GM23338 (cell line): ENCODE results near the gene ADGRB3. TPM values are rescaled to one million over a fixed set of nuclear protein-coding genes. Genes with fewer than 3 reads are reported as not detected.
"Not testable (repeated sequence)": the region's sequence is repeated elsewhere in the genome, so short reads cannot be mapped to it uniquely, and the experiment has no call there.

Experiments
- ATAC-seq: fragments of 200-7000 bp; cut with Tn5 transposase; 3 replicates; pipeline ENCODE4 v1.9.1; 2020
- DNase-seq: peaks from one replicate; pipeline ENCODE4 v3.0.0-alpha.2; 2015; ENCODE audit warnings: low spot score
- H2AFZ ChIP-seq: fragments of 200-600 bp; sonication (generic); 2 replicates; pipeline ENCODE4 v1.8.0; 2016; ENCODE audit warnings: antibody characterized with exemption, mild to moderate bottlenecking, moderate library complexity
- H3F3A ChIP-seq: fragments of 200-600 bp; sonication (generic); replicated peaks from 2 replicates; pipeline ENCODE4 v1.8.0; 2017; ENCODE audit warnings: antibody characterized with exemption, mixed run types, low read depth
- H3K27ac ChIP-seq: fragments of 200-600 bp; sonication (generic); 2 replicates; pipeline ENCODE4 v1.6.1; 2016; ENCODE audit warnings: low read depth
- H3K27me3 ChIP-seq: fragments of 200-600 bp; sonication (generic); 2 replicates; pipeline ENCODE4 v1.8.0; 2016; ENCODE audit warnings: mild to moderate bottlenecking, mixed run types, moderate library complexity; ENCODE audit not compliant: insufficient read depth
- H3K36me3 ChIP-seq: fragments of 200-600 bp; sonication (generic); 2 replicates; pipeline ENCODE4 v1.8.0; 2016; ENCODE audit warnings: mild to moderate bottlenecking; ENCODE audit not compliant: insufficient read depth
- H3K4me1 ChIP-seq: fragments of 200-600 bp; sonication (generic); 2 replicates; pipeline ENCODE4 v1.8.0; 2016; ENCODE audit warnings: mild to moderate bottlenecking, moderate library complexity; ENCODE audit not compliant: insufficient read depth
- H3K4me2 ChIP-seq: fragments of 200-600 bp; sonication (generic); 2 replicates; pipeline ENCODE4 v1.7.1; 2017; ENCODE audit warnings: mixed run types
- H3K4me3 ChIP-seq: fragments of 200-600 bp; sonication (generic); 2 replicates; pipeline ENCODE4 v1.6.1; 2016; ENCODE audit warnings: mixed run types
- H3K79me2 ChIP-seq: fragments of 200-600 bp; sonication (generic); replicated peaks from 2 replicates; pipeline ENCODE4 v1.8.0; 2017; ENCODE audit warnings: mild to moderate bottlenecking; ENCODE audit not compliant: insufficient read depth
- H3K9me2 ChIP-seq: fragments of 200-600 bp; sonication (generic); 2 replicates; pipeline ENCODE4 v1.8.0; 2017; ENCODE audit not compliant: insufficient read depth
- H4K20me1 ChIP-seq: fragments of 200-600 bp; sonication (generic); replicated peaks from 2 replicates; pipeline ENCODE4 v1.8.0; 2017; ENCODE audit warnings: mild to moderate bottlenecking; ENCODE audit not compliant: insufficient read depth
- H3K27ac Mint-ChIP-seq: 2 replicates; pipeline ENCODE4 v1.8.0; 2020; ENCODE audit warnings: inconsistent platforms, mild to moderate bottlenecking, moderate library complexity, mixed read lengths
- H3K27me3 Mint-ChIP-seq: 3 replicates; pipeline ENCODE4 v1.8.0; 2022; ENCODE audit warnings: low read depth, mild to moderate bottlenecking, moderate library complexity, mixed read lengths, inconsistent platforms; ENCODE audit not compliant: insufficient read depth, poor library complexity
- H3K36me3 Mint-ChIP-seq: 3 replicates; pipeline ENCODE4 v1.8.0; 2021; ENCODE audit warnings: low read depth, mild to moderate bottlenecking, inconsistent platforms, moderate library complexity, mixed read lengths
- H3K4me1 Mint-ChIP-seq: 3 replicates; pipeline ENCODE4 v1.8.0; 2020; ENCODE audit warnings: mild to moderate bottlenecking, inconsistent platforms, mixed read lengths
- H3K4me3 Mint-ChIP-seq: 3 replicates; pipeline ENCODE4 v1.8.0; 2021; ENCODE audit warnings: moderate library complexity, mild to moderate bottlenecking, inconsistent platforms, mixed read lengths
- H3K9me3 Mint-ChIP-seq: 3 replicates; pipeline ENCODE4 v1.8.0; 2020; ENCODE audit warnings: moderate library complexity, mild to moderate bottlenecking, inconsistent platforms, mixed read lengths
- CREB1 ChIP-seq: fragments of 250-450 bp; sonication (Bioruptor Pico); IDR thresholded peaks from 2 replicates; pipeline ENCODE4 v1.5.0; 2020; ENCODE audit warnings: low read depth, mild to moderate bottlenecking, moderate library complexity
- EZH2 ChIP-seq: fragments of 200-600 bp; sonication (generic); IDR thresholded peaks from one replicate; pipeline ENCODE4 v1.8.0; 2017; ENCODE audit warnings: antibody characterized with exemption, mild to moderate bottlenecking, low read depth; ENCODE audit not compliant: unreplicated experiment
- EZH2phosphoT487 ChIP-seq: fragments of 200-600 bp; sonication (generic); IDR thresholded peaks from one replicate; pipeline ENCODE4 v1.8.1; 2018; ENCODE audit warnings: antibody characterized with exemption; ENCODE audit not compliant: unreplicated experiment
- NANOG ChIP-seq: IDR thresholded peaks from 2 replicates; pipeline ENCODE4 v1.6.1; 2016; ENCODE audit warnings: antibody characterized with exemption, borderline replicate concordance
- STAT1 ChIP-seq: IDR thresholded peaks from one replicate; pipeline ENCODE4 v1.6.1; 2016; ENCODE audit warnings: antibody characterized with exemption; ENCODE audit not compliant: unreplicated experiment
- ZNF114 ChIP-seq: fragments of 250-450 bp; sonication (Bioruptor Pico); IDR thresholded peaks from 2 replicates; pipeline ENCODE4 v1.5.0; 2020; ENCODE audit warnings: mild to moderate bottlenecking, moderate library complexity
- ZNF331 ChIP-seq: fragments of 250-450 bp; sonication (Bioruptor Pico); IDR thresholded peaks from 2 replicates; pipeline ENCODE4 v1.5.0; 2020; ENCODE audit warnings: low read depth, mild to moderate bottlenecking, moderate library complexity
- polyA plus RNA-seq: library from polyadenylated mRNA; unstranded; fragments of >200 nt; fragmentation: Nextera tagmentation; extraction: Ambion mirVana; gene quantifications from 2 replicates; pipeline ENCODE4 v1.2.1, GENCODE V29; 2016
- total RNA-seq: library from RNA; depleted of rRNA; stranded (reverse); fragments of >200 nt; shearing (Covaris generic); gene quantifications from 2 replicates; pipeline ENCODE4 v1.2.3, GENCODE V29; 2014
- TF ChIP-seq, protein P1 (sequence below), 2 experiments: fragments of 200-600 bp in 1 of 2; sonication (generic) in 1 of 2; conservative IDR thresholded peaks; 2 replicates each; pipeline versions ENCODE4 v1.5.1 to v1.6.1; 2016 to 2017; ENCODE audit warnings: antibody characterized with exemption in 2 of 2, low read depth in 2 of 2, mild to moderate bottlenecking in 2 of 2, moderate library complexity in 1 of 2

The ADGRB3 gene
- total and polyA plus RNA-seq, 2 experiments from 2014 or later: 0.92 to 4.0 TPM

DNA sequence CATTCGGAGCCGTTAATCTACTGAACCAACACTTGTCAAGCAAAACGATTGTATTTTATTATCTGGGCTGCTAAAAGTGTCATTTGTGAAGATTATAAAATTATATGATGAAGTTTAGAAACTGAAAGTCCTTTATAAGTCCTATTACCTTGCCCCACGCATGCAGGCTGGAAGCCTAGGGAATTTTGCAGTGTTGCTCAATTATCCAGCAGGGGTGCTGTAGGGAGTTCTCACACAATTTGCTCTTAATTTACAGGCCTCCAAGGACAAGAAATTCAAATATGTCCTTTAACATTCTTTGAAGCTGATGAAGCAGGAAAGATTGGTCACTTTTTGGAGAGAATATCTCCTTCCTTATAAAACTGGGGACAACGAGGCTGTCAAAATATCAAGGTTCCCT lies 792.8 kb downstream of the ADGRB3 start:
- Mint-ChIP-seq H3K4me3 (no peak overlapping the region), H3K36me3 (no peaks in the 10 kb centered on the region; the same call in 2 of the 3 replicates), H3K9me3 (peaks cover 14% of the 10 kb centered on the region; the same call in 2 of the 3 replicates), H3K27me3 (no peaks in the 10 kb centered on the region), H3K4me1 (peaks cover 10% of the 10 kb centered on the region; the same call in 2 of the 3 replicates), H3K27ac (no peak overlapping the region)
- Histone ChIP-seq H3K4me3 (no peak overlapping the region), H3K79me2 (no peaks in the 10 kb centered on the region), H4K20me1 (no peaks in the 10 kb centered on the region), H3F3A (no peaks in the 10 kb centered on the region), H3K27me3 (no peaks in the 10 kb centered on the region), H3K27ac (no peak overlapping the region), H3K4me2 (no peak overlapping the region), H2AFZ (no peak overlapping the region), H3K4me1 (peaks cover 15% of the 10 kb centered on the region; the same call in 1 of the 2 replicates), H3K9me2 (no peaks in the 10 kb centered on the region), H3K36me3 (no peaks in the 10 kb centered on the region)
- DNase-seq (peak; percentile 32), ATAC-seq (peak; percentile 45)
- TF ChIP-seq ZNF114 (CRISPR knock-in tag) (no peak), CREB1 (CRISPR knock-in tag) (no peak), ZNF331 (no peak), EZH2phosphoT487 (no peak), EZH2 (no peak), STAT1 (no peak), NANOG (no peak)
- TF ChIP-seq, protein P1, sequence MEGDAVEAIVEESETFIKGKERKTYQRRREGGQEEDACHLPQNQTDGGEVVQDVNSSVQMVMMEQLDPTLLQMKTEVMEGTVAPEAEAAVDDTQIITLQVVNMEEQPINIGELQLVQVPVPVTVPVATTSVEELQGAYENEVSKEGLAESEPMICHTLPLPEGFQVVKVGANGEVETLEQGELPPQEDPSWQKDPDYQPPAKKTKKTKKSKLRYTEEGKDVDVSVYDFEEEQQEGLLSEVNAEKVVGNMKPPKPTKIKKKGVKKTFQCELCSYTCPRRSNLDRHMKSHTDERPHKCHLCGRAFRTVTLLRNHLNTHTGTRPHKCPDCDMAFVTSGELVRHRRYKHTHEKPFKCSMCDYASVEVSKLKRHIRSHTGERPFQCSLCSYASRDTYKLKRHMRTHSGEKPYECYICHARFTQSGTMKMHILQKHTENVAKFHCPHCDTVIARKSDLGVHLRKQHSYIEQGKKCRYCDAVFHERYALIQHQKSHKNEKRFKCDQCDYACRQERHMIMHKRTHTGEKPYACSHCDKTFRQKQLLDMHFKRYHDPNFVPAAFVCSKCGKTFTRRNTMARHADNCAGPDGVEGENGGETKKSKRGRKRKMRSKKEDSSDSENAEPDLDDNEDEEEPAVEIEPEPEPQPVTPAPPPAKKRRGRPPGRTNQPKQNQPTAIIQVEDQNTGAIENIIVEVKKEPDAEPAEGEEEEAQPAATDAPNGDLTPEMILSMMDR (conservative IDR thresholded peaks at IDR 0.05; ENCODE audit: low read depth in 2 of 2): peak; percentile 20 to 31; a peak in 3 of 4 replicates

DNA sequence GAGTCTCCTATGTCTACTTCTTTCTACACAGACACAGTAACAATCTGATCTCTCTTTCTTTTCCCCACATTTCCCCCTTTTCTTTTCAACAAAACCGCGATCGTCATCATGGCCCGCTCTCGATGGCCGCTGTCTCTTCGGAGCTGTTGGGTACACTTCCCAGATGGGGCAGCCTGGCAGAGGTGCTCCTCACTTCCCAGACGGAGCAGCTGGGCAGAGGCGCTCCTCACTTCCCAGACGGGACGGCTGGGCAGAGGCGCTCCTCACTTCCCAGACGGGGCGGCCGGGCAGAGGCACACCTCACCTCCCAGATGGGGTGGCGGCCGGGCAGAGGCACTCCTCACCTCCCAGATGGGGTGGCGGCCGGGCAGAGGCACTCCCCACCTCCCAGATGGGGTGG lies 797.1 kb downstream of the ADGRB3 start:
- not testable (repeated sequence) for H3K4me3 Mint-ChIP-seq, H3K79me2 ChIP-seq, H3F3A ChIP-seq, H3K4me1 Mint-ChIP-seq, H3K4me3 ChIP-seq, H3K4me1 ChIP-seq, H3K36me3 Mint-ChIP-seq, H4K20me1 ChIP-seq, H3K36me3 ChIP-seq, H3K27ac ChIP-seq, H3K27me3 ChIP-seq, ATAC-seq, H3K4me2 ChIP-seq, DNase-seq, H2AFZ ChIP-seq, H3K27ac Mint-ChIP-seq, H3K9me2 ChIP-seq, H3K27me3 Mint-ChIP-seq
- peaks cover 30% of the 10 kb centered on the region for H3K9me3 Mint-ChIP-seq

DNA sequence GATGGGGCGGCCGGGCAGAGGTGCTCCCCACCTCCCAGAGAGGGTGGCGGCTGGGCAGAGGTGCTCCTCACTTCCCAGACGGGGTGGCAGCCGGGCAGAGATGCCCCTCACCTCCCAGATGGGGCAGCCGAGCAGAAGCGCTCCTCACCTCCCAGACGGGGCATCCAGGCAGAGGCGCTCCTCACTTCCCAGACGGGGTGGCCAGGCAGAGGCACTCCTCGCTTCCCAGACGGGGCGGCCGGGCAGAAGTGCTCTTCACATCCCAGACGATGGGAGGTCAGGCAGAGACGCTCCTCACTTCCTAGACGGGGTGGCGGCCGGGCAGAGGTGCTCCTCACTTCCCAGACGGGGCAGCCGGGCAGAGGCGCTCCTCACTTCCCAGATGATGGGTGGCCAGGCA lies 798.0 kb downstream of the ADGRB3 start:
- H3K9me3 Mint-ChIP-seq: peaks cover 30% of the 10 kb centered on the region
- not testable (repeated sequence) for H4K20me1 ChIP-seq, H3K4me1 ChIP-seq, H3K9me2 ChIP-seq, H3F3A ChIP-seq, H3K4me3 ChIP-seq, H3K36me3 ChIP-seq, H3K79me2 ChIP-seq, DNase-seq, H3K4me2 ChIP-seq, H3K27me3 ChIP-seq, H3K27me3 Mint-ChIP-seq, H3K27ac ChIP-seq, H3K27ac Mint-ChIP-seq, ATAC-seq, H2AFZ ChIP-seq, H3K4me3 Mint-ChIP-seq, H3K36me3 Mint-ChIP-seq, H3K4me1 Mint-ChIP-seq
